Neural cell (in vitro differentiated cells): ENCODE measurements around the gene ADAT3. TPM values are rescaled to one million over a fixed set of nuclear protein-coding genes. Genes with fewer than 3 reads are reported as not detected.

Source experiments
- H2AFZ ChIP-seq: fragments of 200-600, 300-800 bp; sonication (generic), shearing (Covaris generic); 2 replicates; pipeline ENCODE4 v1.6.0; 2014; ENCODE audit warnings: low read depth, mild to moderate bottlenecking, antibody characterized with exemption, low read length, moderate library complexity
- H3F3A ChIP-seq: fragments of 200-600 bp; shearing (Covaris generic); 2 replicates; pipeline ENCODE4 v1.6.1; 2016; ENCODE audit warnings: mild to moderate bottlenecking, moderate library complexity, mixed read lengths, antibody characterized with exemption, low read length; ENCODE audit not compliant: insufficient read depth, poor library complexity, severe bottlenecking
- H3K27ac ChIP-seq: fragments of 200-600, 300-800 bp; sonication (generic), shearing (Covaris generic); 2 replicates; pipeline ENCODE4 v1.5.1; 2014; ENCODE audit warnings: mild to moderate bottlenecking, low read length, moderate library complexity
- H3K27me3 ChIP-seq: fragments of 300-800, 200-600 bp; sonication (generic), shearing (Covaris generic); 2 replicates; pipeline ENCODE4 v1.6.0; 2014; ENCODE audit warnings: mild to moderate bottlenecking, low read depth, low read length, moderate library complexity; ENCODE audit not compliant: insufficient read depth
- H3K36me3 ChIP-seq: fragments of 300-800, 200-600 bp; sonication (generic), shearing (Covaris generic); 2 replicates; pipeline ENCODE4 v1.5.1; 2014; ENCODE audit warnings: mild to moderate bottlenecking, antibody characterized with exemption, low read length, moderate library complexity; ENCODE audit not compliant: insufficient read depth
- H3K4me2 ChIP-seq: fragments of 300-800, 200-600 bp; sonication (generic), shearing (Covaris generic); 2 replicates; pipeline ENCODE4 v1.6.0; 2014; ENCODE audit warnings: mild to moderate bottlenecking, low read length
- H3K4me3 ChIP-seq: fragments of 300-800, 200-600 bp; sonication (generic), shearing (Covaris generic); 2 replicates; pipeline ENCODE4 v1.5.1; 2014; ENCODE audit warnings: mild to moderate bottlenecking, low read length, moderate library complexity
- H3K79me2 ChIP-seq: fragments of 200-600 bp; shearing (Covaris generic); replicated peaks from 2 replicates; pipeline ENCODE4 v1.6.0; 2014; ENCODE audit warnings: mild to moderate bottlenecking, low read length, moderate library complexity; ENCODE audit not compliant: insufficient read depth
- H3K9ac ChIP-seq: fragments of 300-800, 200-600 bp; sonication (generic), shearing (Covaris generic); 2 replicates; pipeline ENCODE4 v1.6.1; 2016; ENCODE audit warnings: mild to moderate bottlenecking, low read length, mixed read lengths
- H3K9me2 ChIP-seq: fragments of 200-600 bp; shearing (Covaris generic); 2 replicates; pipeline ENCODE4 v1.6.1; 2016; ENCODE audit warnings: mild to moderate bottlenecking, low read length, mixed read lengths; ENCODE audit not compliant: insufficient read depth
- H3K9me3 ChIP-seq: fragments of 200-600, 300-800 bp; sonication (generic), shearing (Covaris generic); 2 replicates; pipeline ENCODE4 v1.6.1; 2016; ENCODE audit warnings: mild to moderate bottlenecking, mixed run types, low read length, moderate library complexity, mixed read lengths
- H4K20me1 ChIP-seq: fragments of 200-600 bp; shearing (Covaris generic); 2 replicates; pipeline ENCODE4 v1.6.1; 2016; ENCODE audit warnings: mild to moderate bottlenecking, mixed run types; ENCODE audit not compliant: insufficient read depth
- CTCF ChIP-seq: fragments of 450-650 bp; IDR thresholded peaks from 2 replicates; pipeline ENCODE4 v1.5.1; 2014; ENCODE audit warnings: antibody characterized with exemption, mild to moderate bottlenecking, moderate library complexity; ENCODE audit not compliant: poor library complexity, severe bottlenecking
- EP300 ChIP-seq: fragments of 450-650 bp; conservative IDR thresholded peaks from 2 replicates; pipeline ENCODE4 v1.6.1; 2014; ENCODE audit warnings: antibody characterized with exemption, mild to moderate bottlenecking, moderate library complexity; ENCODE audit not compliant: poor library complexity, severe bottlenecking
- EZH2 ChIP-seq: fragments of 200-600, 300-800 bp; shearing (Covaris generic), sonication (generic); IDR thresholded peaks from 2 replicates; pipeline ENCODE4 v1.6.1; 2014; ENCODE audit warnings: antibody characterized with exemption, low read length, borderline replicate concordance, mild to moderate bottlenecking; ENCODE audit not compliant: insufficient read depth, poor library complexity, severe bottlenecking
- MXI1 ChIP-seq: fragments of 450-650 bp; conservative IDR thresholded peaks from 2 replicates; pipeline ENCODE4 v1.6.1; 2014; ENCODE audit warnings: antibody characterized with exemption, mild to moderate bottlenecking; ENCODE audit not compliant: poor library complexity, severe bottlenecking
- POLR2AphosphoS5 ChIP-seq: IDR thresholded peaks from 2 replicates; pipeline ENCODE4 v1.6.1; 2012
- RAD21 ChIP-seq: fragments of 450-650 bp; conservative IDR thresholded peaks from 2 replicates; pipeline ENCODE4 v1.6.1; 2014; ENCODE audit warnings: antibody characterized with exemption, mild to moderate bottlenecking, moderate library complexity
- SMC3 ChIP-seq: fragments of 450-650 bp; conservative IDR thresholded peaks from 2 replicates; pipeline ENCODE4 v1.6.1; 2014; ENCODE audit warnings: antibody characterized with exemption, mild to moderate bottlenecking, moderate library complexity; ENCODE audit not compliant: poor library complexity
- TAF1 ChIP-seq: IDR thresholded peaks from 2 replicates; pipeline ENCODE4 v1.6.1; 2012; ENCODE audit warnings: low read depth
- polyA plus RNA-seq: library from polyadenylated mRNA; depleted of rRNA; stranded (reverse); fragments of >200 nt; gene quantifications from 2 replicates; pipeline ENCODE4 v1.2.3, GENCODE V29; 2014
- TF ChIP-seq, protein P1 (sequence below): IDR thresholded peaks from 2 replicates; pipeline ENCODE4 v1.6.1; 2012; ENCODE audit warnings: borderline replicate concordance

The ADAT3 gene
- polyA plus RNA-seq, 1 donor from 2014 or later, result 1.6 TPM

GRCh38 chr19:1959928-1960589 lies 54.9 kb downstream of the ADAT3 start:
- no peak overlapping the region for H3K4me3 ChIP-seq
- H3K9me2 ChIP-seq, result no peaks in the 10 kb centered on the region
- no peak for TF ChIP-seq MXI1
- TF ChIP-seq POLR2AphosphoS5, result no peak
- TF ChIP-seq EP300, result no peak
- no peak for TF ChIP-seq TAF1
- no peak for TF ChIP-seq SMC3
- TF ChIP-seq RAD21, result no peak
- TF ChIP-seq EZH2, result no peak
- TF ChIP-seq CTCF, result no peak
- TF ChIP-seq, protein P1, sequence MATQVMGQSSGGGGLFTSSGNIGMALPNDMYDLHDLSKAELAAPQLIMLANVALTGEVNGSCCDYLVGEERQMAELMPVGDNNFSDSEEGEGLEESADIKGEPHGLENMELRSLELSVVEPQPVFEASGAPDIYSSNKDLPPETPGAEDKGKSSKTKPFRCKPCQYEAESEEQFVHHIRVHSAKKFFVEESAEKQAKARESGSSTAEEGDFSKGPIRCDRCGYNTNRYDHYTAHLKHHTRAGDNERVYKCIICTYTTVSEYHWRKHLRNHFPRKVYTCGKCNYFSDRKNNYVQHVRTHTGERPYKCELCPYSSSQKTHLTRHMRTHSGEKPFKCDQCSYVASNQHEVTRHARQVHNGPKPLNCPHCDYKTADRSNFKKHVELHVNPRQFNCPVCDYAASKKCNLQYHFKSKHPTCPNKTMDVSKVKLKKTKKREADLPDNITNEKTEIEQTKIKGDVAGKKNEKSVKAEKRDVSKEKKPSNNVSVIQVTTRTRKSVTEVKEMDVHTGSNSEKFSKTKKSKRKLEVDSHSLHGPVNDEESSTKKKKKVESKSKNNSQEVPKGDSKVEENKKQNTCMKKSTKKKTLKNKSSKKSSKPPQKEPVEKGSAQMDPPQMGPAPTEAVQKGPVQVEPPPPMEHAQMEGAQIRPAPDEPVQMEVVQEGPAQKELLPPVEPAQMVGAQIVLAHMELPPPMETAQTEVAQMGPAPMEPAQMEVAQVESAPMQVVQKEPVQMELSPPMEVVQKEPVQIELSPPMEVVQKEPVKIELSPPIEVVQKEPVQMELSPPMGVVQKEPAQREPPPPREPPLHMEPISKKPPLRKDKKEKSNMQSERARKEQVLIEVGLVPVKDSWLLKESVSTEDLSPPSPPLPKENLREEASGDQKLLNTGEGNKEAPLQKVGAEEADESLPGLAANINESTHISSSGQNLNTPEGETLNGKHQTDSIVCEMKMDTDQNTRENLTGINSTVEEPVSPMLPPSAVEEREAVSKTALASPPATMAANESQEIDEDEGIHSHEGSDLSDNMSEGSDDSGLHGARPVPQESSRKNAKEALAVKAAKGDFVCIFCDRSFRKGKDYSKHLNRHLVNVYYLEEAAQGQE, result no peak
- peaks cover 13% of the 10 kb centered on the region for H3K79me2 ChIP-seq
- no peak overlapping the region for H3K4me2 ChIP-seq
- H3F3A ChIP-seq, result no peaks in the 10 kb centered on the region
- H3K9ac ChIP-seq, result no peak overlapping the region
- no peaks in the 10 kb centered on the region for H3K36me3 ChIP-seq
- no peaks in the 10 kb centered on the region for H3K9me3 ChIP-seq
- no peaks in the 10 kb centered on the region for H3K27me3 ChIP-seq
- H4K20me1 ChIP-seq, result no peaks in the 10 kb centered on the region
- H2AFZ ChIP-seq, result no peak overlapping the region
- no peak overlapping the region for H3K27ac ChIP-seq

- no peak overlapping the region for H3K4me3 ChIP-seq
- no peak overlapping the region for H3K27ac ChIP-seq
- no peak for TF ChIP-seq EP300
- TF ChIP-seq, protein P1, result no peak
- H3F3A ChIP-seq, result no peaks in the 10 kb centered on the region
- no peaks in the 10 kb centered on the region for H3K9me2 ChIP-seq
- no peaks in the 10 kb centered on the region for H3K36me3 ChIP-seq
- H3K9me3 ChIP-seq, result no peaks in the 10 kb centered on the region
- no peak overlapping the region for H3K4me2 ChIP-seq
- H3K27me3 ChIP-seq, result no peaks in the 10 kb centered on the region
- peaks cover 13% of the 10 kb centered on the region for H3K79me2 ChIP-seq
- no peak overlapping the region for H2AFZ ChIP-seq
- H3K9ac ChIP-seq, result no peak overlapping the region
- no peaks in the 10 kb centered on the region for H4K20me1 ChIP-seq
These were observed 56.0 kb downstream of the ADAT3 start for GRCh38 chr19:1961000-1961883.
